ENCODE results near the gene CPEB1. TPM values are rescaled to one million over a fixed set of nuclear protein-coding genes. Genes with fewer than 3 reads are reported as not detected.

CPEB1 gene
- total and polyA plus RNA-seq, 2 experiments from 2014 or later, result 4.1 to 9.4 TPM

DNA sequence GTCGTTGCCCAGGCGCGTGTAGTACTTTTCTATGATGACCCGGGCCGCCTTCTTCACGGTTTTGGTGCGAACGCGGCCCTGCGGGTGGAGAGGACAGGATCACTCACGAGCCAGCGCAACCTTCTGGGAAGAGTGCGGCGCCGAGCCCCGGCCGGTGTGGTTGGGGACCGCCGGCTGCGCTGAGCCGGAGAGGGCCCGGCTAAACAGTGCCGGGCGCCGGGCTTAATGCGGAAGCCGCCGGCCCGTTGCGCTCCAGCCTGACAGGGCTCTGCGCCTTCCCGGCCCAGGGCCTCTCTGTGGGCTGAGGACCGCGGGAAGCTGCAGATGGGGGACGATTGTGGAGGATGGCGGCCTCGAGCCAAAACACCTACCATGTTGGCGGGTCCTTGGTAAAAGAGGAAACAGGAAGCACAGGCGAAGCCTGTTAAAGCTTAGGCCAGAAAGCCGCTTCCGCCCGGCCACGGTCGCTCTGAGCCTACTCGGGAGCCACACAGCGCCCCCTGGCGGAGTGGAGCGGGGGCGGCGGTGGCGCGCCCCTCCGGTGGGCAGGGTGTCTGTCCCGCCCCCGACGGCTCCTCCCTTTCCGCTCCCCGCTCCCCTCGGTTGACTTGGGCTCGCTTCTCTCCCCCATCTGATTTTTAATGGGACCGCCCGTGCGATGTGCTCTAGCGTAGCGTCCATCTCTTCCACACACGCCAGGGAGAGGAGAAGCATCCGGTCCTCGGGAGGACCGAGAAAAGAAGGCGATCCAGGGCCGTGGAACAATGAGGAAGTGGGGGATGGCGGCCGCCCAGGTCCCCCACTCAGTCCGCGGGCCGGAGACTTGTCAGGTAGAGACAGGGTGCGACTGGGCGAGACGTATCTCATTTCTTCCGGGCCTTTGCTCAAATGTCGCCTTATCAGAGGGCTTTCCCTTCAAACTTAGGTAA is 106.8 kb downstream of the CPEB1 start, which contains the start of gene RPS17:
Gene RPS17, minus strand, starts transcription at position 403 of the 929 bp plus-strand sequence. Its CDS starts 29 bp downstream, at position 374.
- Mint-ChIP-seq H3K4me3 (peak within 1 kb of the TSS; percentile 87), H3K4me1 (peaks cover 35% of the 10 kb centered on the region), H3K36me3 (ENCODE audit: low read depth) (peaks cover 55% of the 10 kb centered on the region), H3K9me3 (peaks cover 6% of the 10 kb centered on the region; the same call in 2 of the 3 replicates), H3K27ac (peak within 1 kb of the TSS; percentile 99), H3K27me3 (ENCODE audit: insufficient read depth, low read depth, poor library complexity) (peaks cover 35% of the 10 kb centered on the region)
- Histone ChIP-seq H3F3A (replicated peaks; ENCODE audit: low read depth) (peaks cover 49% of the 10 kb centered on the region), H3K79me2 (replicated peaks; ENCODE audit: insufficient read depth) (peaks cover 37% of the 10 kb centered on the region), H3K36me3 (ENCODE audit: insufficient read depth) (peaks cover 42% of the 10 kb centered on the region), H3K27me3 (ENCODE audit: insufficient read depth) (no peaks in the 10 kb centered on the region), H3K27ac (ENCODE audit: low read depth) (peak within 1 kb of the TSS; percentile 93), H3K4me1 (ENCODE audit: insufficient read depth) (peaks cover 37% of the 10 kb centered on the region), H3K4me2 (peak within 1 kb of the TSS; percentile 98), H4K20me1 (replicated peaks; ENCODE audit: insufficient read depth) (peaks cover 39% of the 10 kb centered on the region), H3K4me3 (peak within 1 kb of the TSS; percentile 100), H2AFZ (peak within 1 kb of the TSS; percentile 94), H3K9me2 (ENCODE audit: insufficient read depth) (no peaks in the 10 kb centered on the region)
- ATAC-seq (peak; percentile 84), DNase-seq (ENCODE audit: low spot score) (peak; percentile 97)
- TF ChIP-seq, protein P1, sequence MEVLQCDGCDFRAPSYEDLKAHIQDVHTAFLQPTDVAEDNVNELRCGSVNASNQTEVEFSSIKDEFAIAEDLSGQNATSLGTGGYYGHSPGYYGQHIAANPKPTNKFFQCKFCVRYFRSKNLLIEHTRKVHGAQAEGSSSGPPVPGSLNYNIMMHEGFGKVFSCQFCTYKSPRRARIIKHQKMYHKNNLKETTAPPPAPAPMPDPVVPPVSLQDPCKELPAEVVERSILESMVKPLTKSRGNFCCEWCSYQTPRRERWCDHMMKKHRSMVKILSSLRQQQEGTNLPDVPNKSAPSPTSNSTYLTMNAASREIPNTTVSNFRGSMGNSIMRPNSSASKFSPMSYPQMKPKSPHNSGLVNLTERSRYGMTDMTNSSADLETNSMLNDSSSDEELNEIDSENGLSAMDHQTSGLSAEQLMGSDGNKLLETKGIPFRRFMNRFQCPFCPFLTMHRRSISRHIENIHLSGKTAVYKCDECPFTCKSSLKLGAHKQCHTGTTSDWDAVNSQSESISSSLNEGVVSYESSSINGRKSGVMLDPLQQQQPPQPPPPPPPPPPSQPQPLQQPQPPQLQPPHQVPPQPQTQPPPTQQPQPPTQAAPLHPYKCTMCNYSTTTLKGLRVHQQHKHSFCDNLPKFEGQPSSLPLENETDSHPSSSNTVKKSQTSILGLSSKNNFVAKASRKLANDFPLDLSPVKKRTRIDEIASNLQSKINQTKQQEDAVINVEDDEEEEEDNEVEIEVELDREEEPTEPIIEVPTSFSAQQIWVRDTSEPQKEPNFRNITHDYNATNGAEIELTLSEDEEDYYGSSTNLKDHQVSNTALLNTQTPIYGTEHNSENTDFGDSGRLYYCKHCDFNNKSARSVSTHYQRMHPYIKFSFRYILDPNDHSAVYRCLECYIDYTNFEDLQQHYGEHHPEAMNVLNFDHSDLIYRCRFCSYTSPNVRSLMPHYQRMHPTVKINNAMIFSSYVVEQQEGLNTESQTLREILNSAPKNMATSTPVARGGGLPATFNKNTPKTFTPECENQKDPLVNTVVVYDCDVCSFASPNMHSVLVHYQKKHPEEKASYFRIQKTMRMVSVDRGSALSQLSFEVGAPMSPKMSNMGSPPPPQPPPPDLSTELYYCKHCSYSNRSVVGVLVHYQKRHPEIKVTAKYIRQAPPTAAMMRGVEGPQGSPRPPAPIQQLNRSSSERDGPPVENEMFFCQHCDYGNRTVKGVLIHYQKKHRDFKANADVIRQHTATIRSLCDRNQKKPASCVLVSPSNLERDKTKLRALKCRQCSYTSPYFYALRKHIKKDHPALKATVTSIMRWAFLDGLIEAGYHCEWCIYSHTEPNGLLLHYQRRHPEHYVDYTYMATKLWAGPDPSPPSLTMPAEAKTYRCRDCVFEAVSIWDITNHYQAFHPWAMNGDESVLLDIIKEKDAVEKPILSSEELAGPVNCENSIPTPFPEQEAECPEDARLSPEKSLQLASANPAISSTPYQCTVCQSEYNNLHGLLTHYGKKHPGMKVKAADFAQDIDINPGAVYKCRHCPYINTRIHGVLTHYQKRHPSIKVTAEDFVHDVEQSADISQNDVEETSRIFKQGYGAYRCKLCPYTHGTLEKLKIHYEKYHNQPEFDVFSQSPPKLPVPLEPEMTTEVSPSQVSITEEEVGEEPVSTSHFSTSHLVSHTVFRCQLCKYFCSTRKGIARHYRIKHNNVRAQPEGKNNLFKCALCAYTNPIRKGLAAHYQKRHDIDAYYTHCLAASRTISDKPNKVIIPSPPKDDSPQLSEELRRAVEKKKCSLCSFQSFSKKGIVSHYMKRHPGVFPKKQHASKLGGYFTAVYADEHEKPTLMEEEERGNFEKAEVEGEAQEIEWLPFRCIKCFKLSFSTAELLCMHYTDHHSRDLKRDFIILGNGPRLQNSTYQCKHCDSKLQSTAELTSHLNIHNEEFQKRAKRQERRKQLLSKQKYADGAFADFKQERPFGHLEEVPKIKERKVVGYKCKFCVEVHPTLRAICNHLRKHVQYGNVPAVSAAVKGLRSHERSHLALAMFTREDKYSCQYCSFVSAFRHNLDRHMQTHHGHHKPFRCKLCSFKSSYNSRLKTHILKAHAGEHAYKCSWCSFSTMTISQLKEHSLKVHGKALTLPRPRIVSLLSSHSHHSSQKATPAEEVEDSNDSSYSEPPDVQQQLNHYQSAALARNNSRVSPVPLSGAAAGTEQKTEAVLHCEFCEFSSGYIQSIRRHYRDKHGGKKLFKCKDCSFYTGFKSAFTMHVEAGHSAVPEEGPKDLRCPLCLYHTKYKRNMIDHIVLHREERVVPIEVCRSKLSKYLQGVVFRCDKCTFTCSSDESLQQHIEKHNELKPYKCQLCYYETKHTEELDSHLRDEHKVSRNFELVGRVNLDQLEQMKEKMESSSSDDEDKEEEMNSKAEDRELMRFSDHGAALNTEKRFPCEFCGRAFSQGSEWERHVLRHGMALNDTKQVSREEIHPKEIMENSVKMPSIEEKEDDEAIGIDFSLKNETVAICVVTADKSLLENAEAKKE (CRISPR knock-in tag; IDR thresholded peaks at IDR 0.05), result no peak
- TF ChIP-seq ZNF331 (CRISPR knock-in tag; IDR thresholded peaks at IDR 0.05; ENCODE audit: low read depth) (no peak), NANOG (IDR thresholded peaks at IDR 0.05; ENCODE audit: borderline replicate concordance) (0 out of 2 replicates have a peak, but pooled peaks have one; percentile 17), CTCF (conservative IDR thresholded peaks at IDR 0.05; ENCODE audit: low read depth in 2 of 2) (peak; percentile 79 to 93), EZH2phosphoT487 (IDR thresholded peaks at IDR 0.05; ENCODE audit: unreplicated experiment) (no peak), STAT1 (IDR thresholded peaks at IDR 0.05; ENCODE audit: unreplicated experiment) (no peak), ZNF114 (CRISPR knock-in tag; IDR thresholded peaks at IDR 0.05) (no peak), EZH2 (IDR thresholded peaks at IDR 0.05; ENCODE audit: low read depth, unreplicated experiment) (no peak), JUNB (IDR thresholded peaks at IDR 0.05; ENCODE audit: unreplicated experiment) (no peak), POLR2AphosphoS5 (IDR thresholded peaks at IDR 0.05; ENCODE audit: low read depth) (peak; percentile 99), CREB1 (CRISPR knock-in tag; IDR thresholded peaks at IDR 0.05; ENCODE audit: low read depth) (peak; percentile 69)
- TF ChIP-seq, protein P2, sequence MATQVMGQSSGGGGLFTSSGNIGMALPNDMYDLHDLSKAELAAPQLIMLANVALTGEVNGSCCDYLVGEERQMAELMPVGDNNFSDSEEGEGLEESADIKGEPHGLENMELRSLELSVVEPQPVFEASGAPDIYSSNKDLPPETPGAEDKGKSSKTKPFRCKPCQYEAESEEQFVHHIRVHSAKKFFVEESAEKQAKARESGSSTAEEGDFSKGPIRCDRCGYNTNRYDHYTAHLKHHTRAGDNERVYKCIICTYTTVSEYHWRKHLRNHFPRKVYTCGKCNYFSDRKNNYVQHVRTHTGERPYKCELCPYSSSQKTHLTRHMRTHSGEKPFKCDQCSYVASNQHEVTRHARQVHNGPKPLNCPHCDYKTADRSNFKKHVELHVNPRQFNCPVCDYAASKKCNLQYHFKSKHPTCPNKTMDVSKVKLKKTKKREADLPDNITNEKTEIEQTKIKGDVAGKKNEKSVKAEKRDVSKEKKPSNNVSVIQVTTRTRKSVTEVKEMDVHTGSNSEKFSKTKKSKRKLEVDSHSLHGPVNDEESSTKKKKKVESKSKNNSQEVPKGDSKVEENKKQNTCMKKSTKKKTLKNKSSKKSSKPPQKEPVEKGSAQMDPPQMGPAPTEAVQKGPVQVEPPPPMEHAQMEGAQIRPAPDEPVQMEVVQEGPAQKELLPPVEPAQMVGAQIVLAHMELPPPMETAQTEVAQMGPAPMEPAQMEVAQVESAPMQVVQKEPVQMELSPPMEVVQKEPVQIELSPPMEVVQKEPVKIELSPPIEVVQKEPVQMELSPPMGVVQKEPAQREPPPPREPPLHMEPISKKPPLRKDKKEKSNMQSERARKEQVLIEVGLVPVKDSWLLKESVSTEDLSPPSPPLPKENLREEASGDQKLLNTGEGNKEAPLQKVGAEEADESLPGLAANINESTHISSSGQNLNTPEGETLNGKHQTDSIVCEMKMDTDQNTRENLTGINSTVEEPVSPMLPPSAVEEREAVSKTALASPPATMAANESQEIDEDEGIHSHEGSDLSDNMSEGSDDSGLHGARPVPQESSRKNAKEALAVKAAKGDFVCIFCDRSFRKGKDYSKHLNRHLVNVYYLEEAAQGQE (IDR thresholded peaks at IDR 0.05; ENCODE audit: unreplicated experiment), result peak; percentile 40
- TF ChIP-seq, protein P3, sequence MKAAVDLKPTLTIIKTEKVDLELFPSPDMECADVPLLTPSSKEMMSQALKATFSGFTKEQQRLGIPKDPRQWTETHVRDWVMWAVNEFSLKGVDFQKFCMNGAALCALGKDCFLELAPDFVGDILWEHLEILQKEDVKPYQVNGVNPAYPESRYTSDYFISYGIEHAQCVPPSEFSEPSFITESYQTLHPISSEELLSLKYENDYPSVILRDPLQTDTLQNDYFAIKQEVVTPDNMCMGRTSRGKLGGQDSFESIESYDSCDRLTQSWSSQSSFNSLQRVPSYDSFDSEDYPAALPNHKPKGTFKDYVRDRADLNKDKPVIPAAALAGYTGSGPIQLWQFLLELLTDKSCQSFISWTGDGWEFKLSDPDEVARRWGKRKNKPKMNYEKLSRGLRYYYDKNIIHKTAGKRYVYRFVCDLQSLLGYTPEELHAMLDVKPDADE (IDR thresholded peaks at IDR 0.05), result peak; percentile 93
